Measurements from ENCODE around the gene ETNK2.

Gene ETNK2

GRCh38 chr1:204084247-204084772 is 67.5 kb downstream of the ETNK2 start:
- no peaks in the 10 kb centered on the region for H3K36me3 ChIP-seq (ENCODE audit: control insufficient read depth in 5 of 5, insufficient read depth in 5 of 5, low read length in 5 of 5)
- H3K4me3 ChIP-seq (ENCODE audit: low read depth in 1 of 5, low read length in 5 of 5) = no peak overlapping the region
- H3K9me3 ChIP-seq (ENCODE audit: control insufficient read depth in 5 of 5, low read length in 5 of 5) = no peaks in the 10 kb centered on the region
- H3K27me3 ChIP-seq (ENCODE audit: control insufficient read depth in 5 of 5, insufficient read depth in 4 of 5, low read length in 5 of 5) = no peaks in the 10 kb centered on the region
- H3K4me1 ChIP-seq (ENCODE audit: control insufficient read depth in 5 of 5, insufficient read depth in 5 of 5, low read length in 5 of 5) = peaks cover 24 to 81% (median 60%) of the 10 kb centered on the region in 5 donors
- H3K27ac ChIP-seq (ENCODE audit: low read depth, low read length) = no peak overlapping the region
- H3K9ac ChIP-seq (ENCODE audit: low read length in 5 of 5) = peak overlapping the region in 1 of 5 donors; percentile 16

- Histone ChIP-seq H3K9me3 (ENCODE audit: control insufficient read depth in 5 of 5, low read length in 5 of 5) (no peaks in the 10 kb centered on the region), H3K4me1 (ENCODE audit: control insufficient read depth in 5 of 5, insufficient read depth in 5 of 5, low read length in 5 of 5) (peaks cover 18 to 77% (median 59%) of the 10 kb centered on the region in 5 donors), H3K36me3 (ENCODE audit: control insufficient read depth in 5 of 5, insufficient read depth in 5 of 5, low read length in 5 of 5) (no peaks in the 10 kb centered on the region), H3K4me3 (ENCODE audit: low read depth in 1 of 5, low read length in 5 of 5) (no peak overlapping the region), H3K9ac (ENCODE audit: low read length in 5 of 5) (no peak overlapping the region), H3K27me3 (ENCODE audit: control insufficient read depth in 5 of 5, insufficient read depth in 4 of 5, low read length in 5 of 5) (no peaks in the 10 kb centered on the region), H3K27ac (ENCODE audit: low read depth, low read length) (no peak overlapping the region)
These were observed 68.4 kb downstream of the ETNK2 start for GRCh38 chr1:204083491-204083890.

GRCh38 chr1:204081791-204082513 is 69.9 kb downstream of the ETNK2 start:
- Histone ChIP-seq H3K4me3 (ENCODE audit: low read depth in 1 of 5, low read length in 5 of 5) (no peak overlapping the region), H3K36me3 (ENCODE audit: control insufficient read depth in 5 of 5, insufficient read depth in 5 of 5, low read length in 5 of 5) (no peaks in the 10 kb centered on the region), H3K4me1 (ENCODE audit: control insufficient read depth in 5 of 5, insufficient read depth in 5 of 5, low read length in 5 of 5) (peaks cover 7 to 71% (median 50%) of the 10 kb centered on the region in 5 donors), H3K9me3 (ENCODE audit: control insufficient read depth in 5 of 5, low read length in 5 of 5) (no peaks in the 10 kb centered on the region), H3K27ac (ENCODE audit: low read depth, low read length) (peak overlapping the region; percentile 35), H3K27me3 (ENCODE audit: control insufficient read depth in 5 of 5, insufficient read depth in 4 of 5, low read length in 5 of 5) (no peaks in the 10 kb centered on the region), H3K9ac (ENCODE audit: low read length in 5 of 5) (peak overlapping the region in 2 of 5 donors; percentile 26 to 31)

- no peak overlapping the region for H3K27ac ChIP-seq (ENCODE audit: low read depth, low read length)
- no peaks in the 10 kb centered on the region for H3K9me3 ChIP-seq (ENCODE audit: control insufficient read depth in 5 of 5, low read length in 5 of 5)
- H3K27me3 ChIP-seq (ENCODE audit: control insufficient read depth in 5 of 5, insufficient read depth in 4 of 5, low read length in 5 of 5) = no peaks in the 10 kb centered on the region
- peaks cover 7 to 74% (median 50%) of the 10 kb centered on the region in 5 donors for H3K4me1 ChIP-seq (ENCODE audit: control insufficient read depth in 5 of 5, insufficient read depth in 5 of 5, low read length in 5 of 5)
- no peak overlapping the region for H3K4me3 ChIP-seq (ENCODE audit: low read depth in 1 of 5, low read length in 5 of 5)
- peak overlapping the region in 1 of 5 donors; percentile 31 for H3K9ac ChIP-seq (ENCODE audit: low read length in 5 of 5)
- no peaks in the 10 kb centered on the region for H3K36me3 ChIP-seq (ENCODE audit: control insufficient read depth in 5 of 5, insufficient read depth in 5 of 5, low read length in 5 of 5)
These were observed 70.6 kb downstream of the ETNK2 start for GRCh38 chr1:204081164-204081790.
